ENCODE data around the gene PIEZO2.

DNA sequence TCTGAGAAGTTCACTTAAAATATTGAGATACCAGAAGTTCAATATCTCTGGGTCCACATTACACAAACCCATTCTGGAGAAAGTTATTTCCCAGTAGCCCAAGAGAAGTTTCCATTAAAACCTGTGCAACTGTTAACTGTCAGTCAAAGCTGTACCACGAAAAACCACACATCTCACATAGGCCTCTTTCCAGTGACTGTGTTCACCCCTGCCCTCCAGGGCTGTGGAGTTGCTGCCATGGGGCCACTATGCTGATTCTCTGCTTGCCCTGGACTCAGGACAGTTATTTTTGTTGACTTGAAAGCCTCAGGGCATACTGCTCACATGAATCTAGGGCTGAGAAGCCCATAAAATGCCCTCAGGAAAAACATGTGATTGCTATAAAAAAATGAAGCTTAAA lies 153.8 kb downstream of the PIEZO2 start:
- TF ChIP-seq EZH2 (IDR thresholded peaks at IDR 0.05; ENCODE audit: borderline replicate concordance, low read depth, low read length, poor library complexity, severe bottlenecking) = no peak
- TF ChIP-seq, protein P1, sequence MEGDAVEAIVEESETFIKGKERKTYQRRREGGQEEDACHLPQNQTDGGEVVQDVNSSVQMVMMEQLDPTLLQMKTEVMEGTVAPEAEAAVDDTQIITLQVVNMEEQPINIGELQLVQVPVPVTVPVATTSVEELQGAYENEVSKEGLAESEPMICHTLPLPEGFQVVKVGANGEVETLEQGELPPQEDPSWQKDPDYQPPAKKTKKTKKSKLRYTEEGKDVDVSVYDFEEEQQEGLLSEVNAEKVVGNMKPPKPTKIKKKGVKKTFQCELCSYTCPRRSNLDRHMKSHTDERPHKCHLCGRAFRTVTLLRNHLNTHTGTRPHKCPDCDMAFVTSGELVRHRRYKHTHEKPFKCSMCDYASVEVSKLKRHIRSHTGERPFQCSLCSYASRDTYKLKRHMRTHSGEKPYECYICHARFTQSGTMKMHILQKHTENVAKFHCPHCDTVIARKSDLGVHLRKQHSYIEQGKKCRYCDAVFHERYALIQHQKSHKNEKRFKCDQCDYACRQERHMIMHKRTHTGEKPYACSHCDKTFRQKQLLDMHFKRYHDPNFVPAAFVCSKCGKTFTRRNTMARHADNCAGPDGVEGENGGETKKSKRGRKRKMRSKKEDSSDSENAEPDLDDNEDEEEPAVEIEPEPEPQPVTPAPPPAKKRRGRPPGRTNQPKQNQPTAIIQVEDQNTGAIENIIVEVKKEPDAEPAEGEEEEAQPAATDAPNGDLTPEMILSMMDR (conservative IDR thresholded peaks at IDR 0.05; ENCODE audit: low read depth, low read length) = no peak
